ENCODE data around the gene ADCY7. TPM values are rescaled to one million over a fixed set of nuclear protein-coding genes. Genes with fewer than 3 reads are reported as not detected.

The ADCY7 gene
- total RNA-seq, 1 donor from 2014 or later = 36.2 TPM

DNA sequence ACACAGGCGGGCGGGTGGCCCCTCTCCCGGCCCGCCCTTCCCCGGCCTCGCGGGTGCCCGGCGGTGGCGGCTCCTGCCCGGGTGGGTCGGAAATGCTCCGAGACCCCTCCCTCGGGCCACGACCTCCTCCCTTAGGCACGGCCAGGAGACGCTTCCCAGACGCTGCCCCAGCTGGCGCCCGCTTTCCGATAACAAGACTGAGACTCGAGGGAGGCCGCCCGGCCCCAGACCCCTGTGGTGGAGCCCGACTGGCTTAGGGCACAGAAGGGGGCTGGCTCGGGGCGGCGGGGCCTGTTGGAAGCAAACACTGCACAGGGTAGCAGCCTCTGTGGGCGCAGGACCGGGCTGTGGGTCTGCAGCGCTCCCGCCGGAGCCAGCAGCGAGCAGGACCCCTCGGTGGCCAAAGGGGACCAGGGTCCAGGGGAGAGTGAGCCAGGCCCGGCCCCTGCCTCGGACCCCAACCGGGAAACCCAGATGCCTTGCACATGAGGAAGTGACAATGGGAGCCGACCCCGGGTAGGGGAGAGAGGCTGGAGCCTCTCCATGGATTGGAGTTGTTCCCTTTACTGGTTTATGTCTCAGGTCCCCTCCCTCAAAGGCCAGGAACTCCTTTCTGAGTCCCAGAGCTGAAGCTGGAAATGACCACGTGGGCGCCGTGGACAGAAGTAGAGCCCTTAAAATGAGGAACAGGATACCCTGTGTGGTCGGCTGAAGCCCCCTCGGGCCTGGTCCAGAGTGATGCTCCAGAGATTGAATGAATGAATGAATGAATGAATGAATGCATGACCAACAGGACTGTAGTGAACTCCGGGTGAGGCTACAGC, 19.8 kb upstream of the ADCY7 start:
- TF ChIP-seq, protein P1, sequence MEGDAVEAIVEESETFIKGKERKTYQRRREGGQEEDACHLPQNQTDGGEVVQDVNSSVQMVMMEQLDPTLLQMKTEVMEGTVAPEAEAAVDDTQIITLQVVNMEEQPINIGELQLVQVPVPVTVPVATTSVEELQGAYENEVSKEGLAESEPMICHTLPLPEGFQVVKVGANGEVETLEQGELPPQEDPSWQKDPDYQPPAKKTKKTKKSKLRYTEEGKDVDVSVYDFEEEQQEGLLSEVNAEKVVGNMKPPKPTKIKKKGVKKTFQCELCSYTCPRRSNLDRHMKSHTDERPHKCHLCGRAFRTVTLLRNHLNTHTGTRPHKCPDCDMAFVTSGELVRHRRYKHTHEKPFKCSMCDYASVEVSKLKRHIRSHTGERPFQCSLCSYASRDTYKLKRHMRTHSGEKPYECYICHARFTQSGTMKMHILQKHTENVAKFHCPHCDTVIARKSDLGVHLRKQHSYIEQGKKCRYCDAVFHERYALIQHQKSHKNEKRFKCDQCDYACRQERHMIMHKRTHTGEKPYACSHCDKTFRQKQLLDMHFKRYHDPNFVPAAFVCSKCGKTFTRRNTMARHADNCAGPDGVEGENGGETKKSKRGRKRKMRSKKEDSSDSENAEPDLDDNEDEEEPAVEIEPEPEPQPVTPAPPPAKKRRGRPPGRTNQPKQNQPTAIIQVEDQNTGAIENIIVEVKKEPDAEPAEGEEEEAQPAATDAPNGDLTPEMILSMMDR (IDR thresholded peaks at IDR 0.05; ENCODE audit: insufficient read depth, low read length, poor library complexity, severe bottlenecking) = no peak
- no peak for DNase-seq (ENCODE audit: low read depth)
- Histone ChIP-seq H3K27me3 (ENCODE audit: control insufficient read depth, insufficient read depth, low read length) (no peaks in the 10 kb centered on the region), H3K4me3 (ENCODE audit: low read depth, low read length) (peak overlapping the region; percentile 69), H3K36me3 (ENCODE audit: control insufficient read depth, insufficient read depth, low read length) (no peaks in the 10 kb centered on the region)

DNA sequence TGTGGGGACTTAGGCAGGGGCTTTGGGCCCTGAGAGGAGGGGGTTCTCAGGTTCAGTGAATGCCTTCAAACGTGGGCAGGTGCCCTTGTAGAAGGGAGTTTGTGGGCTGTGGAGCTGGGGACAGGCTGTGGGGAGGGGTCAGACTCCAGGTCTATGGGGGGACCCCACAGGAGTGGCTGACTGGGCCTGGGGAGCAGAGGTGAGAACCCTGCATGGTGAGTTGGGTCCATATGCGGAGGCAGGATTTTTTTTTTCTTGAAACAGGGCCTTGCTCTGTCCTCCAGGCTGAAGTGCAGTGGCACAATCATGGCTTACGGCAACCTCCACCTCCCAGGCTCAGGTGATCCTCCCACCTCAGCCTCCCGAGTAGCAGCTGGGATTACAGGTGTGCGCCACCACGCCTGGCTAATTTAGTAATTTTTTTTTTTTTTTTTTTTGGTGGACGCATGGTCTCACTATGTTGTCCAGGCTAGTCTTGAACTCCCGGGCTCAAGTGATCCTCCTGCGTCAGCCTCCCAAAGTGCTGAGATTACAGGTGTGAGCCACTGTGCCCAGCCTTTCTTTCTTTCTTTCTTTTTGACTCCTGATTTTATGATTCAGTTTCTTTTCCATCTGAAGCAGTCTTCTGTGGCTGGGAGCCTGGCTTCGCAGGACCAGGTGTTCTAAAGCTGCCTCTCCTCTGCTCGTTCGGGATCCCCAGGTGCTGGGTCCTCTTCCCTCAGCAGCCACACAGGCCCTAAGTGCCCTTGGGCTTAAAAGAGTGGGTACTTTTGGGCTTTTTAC, 19.0 kb upstream of the ADCY7 start:
- TF ChIP-seq, protein P1 (IDR thresholded peaks at IDR 0.05; ENCODE audit: insufficient read depth, low read length, poor library complexity, severe bottlenecking) = no peak
- no peak overlapping the region for H3K4me3 ChIP-seq (ENCODE audit: low read depth, low read length)
- H3K36me3 ChIP-seq (ENCODE audit: control insufficient read depth, insufficient read depth, low read length) = no peaks in the 10 kb centered on the region
- no peak for DNase-seq (ENCODE audit: low read depth)
- no peaks in the 10 kb centered on the region for H3K27me3 ChIP-seq (ENCODE audit: control insufficient read depth, insufficient read depth, low read length)

DNA sequence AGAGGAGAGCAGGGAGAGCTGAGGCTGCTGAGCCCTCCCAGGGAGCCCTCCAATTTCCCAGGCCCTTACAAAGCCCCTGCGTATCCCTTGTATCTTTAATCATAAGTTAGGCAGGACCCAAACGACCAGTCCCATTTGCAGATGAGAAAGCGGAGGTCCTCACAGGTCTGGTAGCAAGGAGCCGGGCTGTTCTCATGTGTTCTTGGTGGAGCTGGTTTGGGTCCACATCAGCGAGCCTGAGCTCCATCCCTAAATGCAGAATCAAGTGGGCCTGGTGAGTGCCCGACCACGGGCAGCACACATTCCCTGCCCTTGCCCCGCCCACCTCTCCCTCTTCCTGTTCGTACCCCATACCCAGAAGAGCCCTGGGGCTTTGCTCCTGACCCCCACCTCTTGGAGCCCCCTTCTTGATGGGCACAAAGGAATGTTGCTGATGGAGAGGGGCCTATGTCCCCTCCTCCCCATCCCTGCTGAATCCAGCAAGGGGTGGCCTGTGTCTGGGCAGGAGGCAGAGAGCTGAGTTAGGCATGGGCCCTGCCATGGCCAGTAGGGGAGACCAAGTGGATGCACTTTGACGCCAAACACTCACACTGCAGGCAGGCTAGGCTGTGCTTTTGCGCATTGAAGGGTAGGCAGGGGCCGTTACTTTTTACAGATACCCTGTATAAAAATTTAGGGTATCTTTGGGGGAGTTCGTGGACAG, 18.3 kb upstream of the ADCY7 start:
- TF ChIP-seq, protein P1 (IDR thresholded peaks at IDR 0.05; ENCODE audit: insufficient read depth, low read length, poor library complexity, severe bottlenecking) = no peak
- no peaks in the 10 kb centered on the region for H3K27me3 ChIP-seq (ENCODE audit: control insufficient read depth, insufficient read depth, low read length)
- no peak overlapping the region for H3K4me3 ChIP-seq (ENCODE audit: low read depth, low read length)
- H3K36me3 ChIP-seq (ENCODE audit: control insufficient read depth, insufficient read depth, low read length) = no peaks in the 10 kb centered on the region
- no peak for DNase-seq (ENCODE audit: low read depth)

DNA sequence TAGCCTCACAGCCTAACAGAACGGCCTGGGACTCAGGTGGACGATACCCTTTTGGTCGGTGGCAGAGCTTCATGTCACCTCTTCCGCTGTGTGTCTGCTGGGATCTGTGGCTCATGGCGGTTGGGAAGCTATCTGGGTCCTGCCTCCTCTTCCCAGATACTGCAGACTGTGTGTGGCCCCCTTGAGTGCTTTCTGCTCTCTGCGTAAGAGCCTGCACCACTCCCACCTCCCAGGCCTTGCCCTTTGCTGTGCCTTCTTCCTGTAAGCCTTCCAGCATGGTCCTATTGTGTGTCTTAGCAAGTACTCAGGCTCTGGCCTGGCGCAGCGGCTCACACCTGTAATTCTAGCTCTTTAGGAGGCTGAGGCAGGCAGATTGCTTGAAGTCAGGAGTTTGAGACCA, 17.5 kb upstream of the ADCY7 start:
- no peak for DNase-seq (ENCODE audit: low read depth)
- TF ChIP-seq, protein P1 (IDR thresholded peaks at IDR 0.05; ENCODE audit: insufficient read depth, low read length, poor library complexity, severe bottlenecking) = no peak
- H3K4me3 ChIP-seq (ENCODE audit: low read depth, low read length) = no peak overlapping the region
- H3K36me3 ChIP-seq (ENCODE audit: control insufficient read depth, insufficient read depth, low read length) = no peaks in the 10 kb centered on the region
- no peaks in the 10 kb centered on the region for H3K27me3 ChIP-seq (ENCODE audit: control insufficient read depth, insufficient read depth, low read length)

DNA sequence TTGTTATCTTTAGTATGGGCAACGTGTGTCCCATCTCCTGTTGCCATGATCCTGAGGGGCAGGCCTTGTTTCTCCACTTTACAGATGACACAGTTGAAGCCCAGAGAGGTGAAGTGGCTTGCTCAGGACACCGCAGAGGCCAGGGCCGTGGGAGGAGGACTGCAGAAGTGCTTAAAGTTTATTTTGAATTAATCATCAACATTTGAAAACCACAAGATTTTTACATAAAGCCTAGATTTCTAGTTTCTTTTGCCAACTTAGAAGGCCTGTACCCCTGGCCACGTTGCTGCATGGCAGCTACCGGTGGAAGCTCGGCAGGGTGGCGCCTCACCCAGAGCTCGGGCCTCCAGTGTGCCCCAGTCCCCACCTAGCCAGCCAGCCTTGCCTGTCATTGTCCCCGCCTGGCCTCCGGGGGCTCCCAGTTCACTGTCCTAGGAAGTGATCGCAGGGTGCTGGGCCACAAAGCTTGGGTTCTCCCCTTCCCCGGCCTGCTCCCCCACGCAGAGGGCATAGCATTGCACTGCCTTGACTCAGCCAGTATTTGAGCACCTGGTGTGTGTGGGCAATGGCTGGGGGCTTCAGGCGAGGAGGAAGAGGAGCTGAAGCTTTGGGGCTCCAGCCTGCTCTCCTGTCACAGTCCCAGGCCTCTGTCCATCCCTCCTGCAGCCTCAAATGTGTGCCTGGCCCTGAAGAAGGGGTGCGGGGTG, 14.8 kb upstream of the ADCY7 start:
- H3K27me3 ChIP-seq (ENCODE audit: control insufficient read depth, insufficient read depth, low read length) = no peaks in the 10 kb centered on the region
- H3K36me3 ChIP-seq (ENCODE audit: control insufficient read depth, insufficient read depth, low read length) = no peaks in the 10 kb centered on the region
- H3K4me3 ChIP-seq (ENCODE audit: low read depth, low read length) = no peak overlapping the region
- peak; percentile 61 for DNase-seq (ENCODE audit: low read depth)
- TF ChIP-seq, protein P1 (IDR thresholded peaks at IDR 0.05; ENCODE audit: insufficient read depth, low read length, poor library complexity, severe bottlenecking) = no peak
